MCF 10A (cell line): ENCODE measurements around the gene RASGRP3. TPM values are rescaled to one million over a fixed set of nuclear protein-coding genes. Genes with fewer than 3 reads are reported as not detected.
A peak's percentile ranks its signal among the peaks of the same experiment; 100 is the strongest.

Source experiments
- BruUV-seq: library from RNA; stranded (reverse); fragments of 400-500 nt; replicated peaks from 2 replicates; lab custom pipeline; 2021; lab: Mats Ljungman, UMichigan
- CTCF ChIA-PET: fragments of 300-600 bp; sonication (Branson Sonifier 250); formaldehyde crosslinking; extraction: SDS; loops from one replicate; lab custom pipeline; 2021; ENCODE audit warnings: antibody characterized with exemption, inconsistent platforms; lab: Yijun Ruan, JAX
- POLR2A ChIA-PET: fragments of 300-600, 350-650 bp; sonication (Branson Sonifier 250); formaldehyde crosslinking; extraction: SDS; loops from one replicate; lab custom pipeline; 2020; ENCODE audit warnings: antibody characterized with exemption, inconsistent platforms; lab: Yijun Ruan, JAX
- DNase-seq: peaks from one replicate; pipeline ENCODE4 v3.0.0-alpha.2; 2018; ENCODE audit not compliant: unreplicated experiment
- H3K27ac Mint-ChIP-seq: one replicate; pipeline ENCODE4 v1.8.0; 2022; ENCODE audit warnings: mild to moderate bottlenecking, low read depth, mixed read lengths; ENCODE audit not compliant: unreplicated experiment
- H3K27me3 Mint-ChIP-seq: one replicate; pipeline ENCODE4 v1.8.0; 2022; ENCODE audit warnings: mixed read lengths; ENCODE audit not compliant: insufficient read depth, unreplicated experiment
- H3K36me3 Mint-ChIP-seq: one replicate; pipeline ENCODE4 v1.8.0; 2022; ENCODE audit warnings: mild to moderate bottlenecking, moderate library complexity, mixed read lengths; ENCODE audit not compliant: insufficient read depth, unreplicated experiment
- H3K4me1 Mint-ChIP-seq: one replicate; pipeline ENCODE4 v1.8.0; 2022; ENCODE audit warnings: mixed read lengths; ENCODE audit not compliant: insufficient read depth, unreplicated experiment
- H3K4me3 Mint-ChIP-seq: one replicate; pipeline ENCODE4 v1.8.0; 2022; ENCODE audit warnings: mild to moderate bottlenecking, moderate library complexity, mixed read lengths; ENCODE audit not compliant: unreplicated experiment
- H3K9me3 Mint-ChIP-seq: one replicate; pipeline ENCODE4 v1.8.0; 2022; ENCODE audit warnings: mixed read lengths; ENCODE audit not compliant: unreplicated experiment
- CTCF ChIP-seq: fragments of 200-600 bp; IDR thresholded peaks from one replicate; pipeline ENCODE4 v1.8.0; 2022; ENCODE audit warnings: antibody characterized with exemption, mild to moderate bottlenecking; ENCODE audit not compliant: unreplicated experiment
- intact Hi-C: fragments of 100-400 bp; cut with micrococcal nuclease; formaldehyde crosslinking; loops from 2 replicates; pipeline ENCODE4 v1.14.1; 2022
- total RNA-seq: library from RNA; stranded (reverse); gene quantifications from 2 replicates; pipeline ENCODE4 v1.2.3, GENCODE V29; 2022

Gene RASGRP3
- total RNA-seq, 1 experiment from 2014 or later = 0.26 TPM

GRCh38 chr2:33452545-33452944, 23.9 kb upstream of the RASGRP3 start:
- no peak overlapping the region for H3K4me3 Mint-ChIP-seq

GRCh38 chr2:33453905-33454479, 22.5 kb upstream of the RASGRP3 start:
- ChIA-PET POLR2A (no interaction called here), CTCF (interaction anchor here (1.5 kb wide), 1 partner anchor 22 kb away, joined by 3 read pairs; the partner anchor contains the start of gene RASGRP3)
- intact Hi-C loops = no loop called here
- H3K4me3 Mint-ChIP-seq = no peak overlapping the region
- no TSS peak for BruUV-seq
- no peak for TF ChIP-seq CTCF
- H3K36me3 Mint-ChIP-seq = no peaks in the 10 kb centered on the region
- H3K4me1 Mint-ChIP-seq = no peaks in the 10 kb centered on the region
- no peak overlapping the region for H3K27ac Mint-ChIP-seq
- H3K9me3 Mint-ChIP-seq = no peaks in the 10 kb centered on the region
- no peak for DNase-seq
- H3K27me3 Mint-ChIP-seq = no peaks in the 10 kb centered on the region

More at GRCh38 chr2:33452545-33452944, 23.9 kb upstream of the RASGRP3 start:
- H3K36me3 Mint-ChIP-seq = no peaks in the 10 kb centered on the region
- no peak for DNase-seq
- intact Hi-C loops = no loop called here
- no peaks in the 10 kb centered on the region for H3K27me3 Mint-ChIP-seq
- ChIA-PET POLR2A (no interaction called here), CTCF (interaction anchor here (0.6 to 1.5 kb wide), 4 partner anchors 11 to 1330 kb away, joined by 3 to 5 read pairs (median 4); partner anchors contain the start of gene RASGRP3)
- no peak for TF ChIP-seq CTCF
- BruUV-seq = no TSS peak
- no peaks in the 10 kb centered on the region for H3K9me3 Mint-ChIP-seq
- H3K4me1 Mint-ChIP-seq = no peaks in the 10 kb centered on the region
- no peak overlapping the region for H3K27ac Mint-ChIP-seq

GRCh38 chr2:33457556-33458247, 18.7 kb upstream of the RASGRP3 start:
- ChIA-PET POLR2A (interaction anchor here (0.6 to 0.8 kb wide), 3 partner anchors 18 to 238 kb away, joined by 3 to 4 read pairs (median 3); no protein-coding TSS in a partner anchor), CTCF (interaction anchor here (0.5 kb wide), 1 partner anchor 227 kb away, joined by 3 read pairs; no protein-coding TSS in a partner anchor)
- DNase-seq = peak; percentile 48
- intact Hi-C loops = no loop called here
- H3K27me3 Mint-ChIP-seq = no peaks in the 10 kb centered on the region
- H3K36me3 Mint-ChIP-seq = no peaks in the 10 kb centered on the region
- no peak for TF ChIP-seq CTCF
- no TSS peak for BruUV-seq
- H3K4me1 Mint-ChIP-seq = no peaks in the 10 kb centered on the region
- H3K27ac Mint-ChIP-seq = no peak overlapping the region
- H3K4me3 Mint-ChIP-seq = no peak overlapping the region
- H3K9me3 Mint-ChIP-seq = no peaks in the 10 kb centered on the region

GRCh38 chr2:33458248-33458819, 18.1 kb upstream of the RASGRP3 start:
- POLR2A ChIA-PET = interaction anchor here (0.8 kb wide), 2 partner anchors 17 to 120 kb away, joined by 3 read pairs; no protein-coding TSS in a partner anchor
- no peaks in the 10 kb centered on the region for H3K9me3 Mint-ChIP-seq
- no TSS peak for BruUV-seq
- no peak overlapping the region for H3K4me3 Mint-ChIP-seq
- no peaks in the 10 kb centered on the region for H3K4me1 Mint-ChIP-seq
- intact Hi-C loops = no loop called here
- DNase-seq = no peak
- CTCF ChIA-PET = interaction anchor here (0.5 kb wide), 1 partner anchor 226 kb away, joined by 3 read pairs; no protein-coding TSS in a partner anchor
- no peaks in the 10 kb centered on the region for H3K27me3 Mint-ChIP-seq
- H3K27ac Mint-ChIP-seq = no peak overlapping the region
- TF ChIP-seq CTCF = no peak
- no peaks in the 10 kb centered on the region for H3K36me3 Mint-ChIP-seq
